Keratinocyte (primary cell): Measurements from ENCODE around the gene SERPINE1. TPM values are rescaled to one million over a fixed set of nuclear protein-coding genes. Genes with fewer than 3 reads are reported as not detected.
A peak's percentile ranks its signal among the peaks of the same experiment; 100 is the strongest.

Experiments
- DNase-seq: peaks from one replicate; pipeline ENCODE4 v3.0.0-alpha.2; 2011; ENCODE audit warnings: low read depth, missing footprints, low spot score
- FAIRE-seq: peaks from 2 replicates; lab custom pipeline; 2011; peaks lifted over from hg19 to GRCh38; lab: Jason Lieb, UNC
- H2AFZ ChIP-seq: 2 replicates; pipeline ENCODE4 v1.6.0; 2012; ENCODE audit warnings: low read length, control low read depth, inconsistent platforms; ENCODE audit not compliant: control insufficient read depth
- H3K27ac ChIP-seq: 2 replicates; pipeline ENCODE4 v1.5.1; 2011; ENCODE audit warnings: low read length; ENCODE audit not compliant: control insufficient read depth, insufficient read depth
- H3K27me3 ChIP-seq: 3 replicates; pipeline ENCODE4 v1.6.0; 2011; ENCODE audit warnings: low read length; ENCODE audit not compliant: control insufficient read depth, insufficient read depth; ENCODE audit errors: extremely low read depth
- H3K36me3 ChIP-seq, 2 experiments: 2 replicates in 1 of 2; 3 replicates in 1 of 2; pipeline ENCODE4 v1.5.1; 2011; ENCODE audit warnings: low read length in 2 of 2, mild to moderate bottlenecking in 1 of 2; ENCODE audit not compliant: control insufficient read depth in 2 of 2, insufficient read depth in 2 of 2; ENCODE audit errors: extremely low read depth in 1 of 2
- H3K4me1 ChIP-seq: 3 replicates; pipeline ENCODE4 v1.5.1; 2011; ENCODE audit warnings: low read length; ENCODE audit not compliant: control insufficient read depth, insufficient read depth; ENCODE audit errors: extremely low read depth
- H3K4me2 ChIP-seq: 3 replicates; pipeline ENCODE4 v1.6.0; 2011; ENCODE audit warnings: low read depth, low read length; ENCODE audit not compliant: control insufficient read depth, insufficient read depth; ENCODE audit errors: extremely low read depth
- H3K4me3 ChIP-seq, 3 experiments: fragments of 200-600 bp in 1 of 3; sonication (generic) in 1 of 3; 2 replicates in 2 of 3; 3 replicates in 1 of 3; pipeline ENCODE4 v1.5.1; 2011 to 2016; ENCODE audit warnings: low read length in 3 of 3, mild to moderate bottlenecking in 3 of 3, control low read depth in 2 of 3, inconsistent platforms in 1 of 3, low read depth in 1 of 3, mixed read lengths in 1 of 3, mixed run types in 1 of 3, moderate library complexity in 1 of 3; ENCODE audit not compliant: control insufficient read depth in 2 of 3, insufficient read depth in 2 of 3; ENCODE audit errors: extremely low read depth in 1 of 3
- H3K79me2 ChIP-seq: 2 replicates; pipeline ENCODE4 v1.6.0; 2012; ENCODE audit warnings: low read length; ENCODE audit not compliant: control insufficient read depth, insufficient read depth
- H3K9ac ChIP-seq: 3 replicates; pipeline ENCODE4 v1.6.0; 2011; ENCODE audit warnings: low read length; ENCODE audit not compliant: control insufficient read depth, insufficient read depth; ENCODE audit errors: extremely low read depth
- H3K9me1 ChIP-seq: 3 replicates; pipeline ENCODE4 v1.6.0; 2011; ENCODE audit warnings: low read length; ENCODE audit not compliant: control insufficient read depth, insufficient read depth; ENCODE audit errors: extremely low read depth
- H3K9me3 ChIP-seq: 2 replicates; pipeline ENCODE4 v1.5.1; 2012; ENCODE audit warnings: low read depth, low read length; ENCODE audit not compliant: control insufficient read depth
- H4K20me1 ChIP-seq: 3 replicates; pipeline ENCODE4 v1.6.0; 2011; ENCODE audit warnings: low read length; ENCODE audit not compliant: control insufficient read depth, insufficient read depth; ENCODE audit errors: extremely low read depth
- EZH2 ChIP-seq: IDR thresholded peaks from one replicate; pipeline ENCODE4 v1.6.1; 2012; ENCODE audit warnings: inconsistent platforms, mild to moderate bottlenecking, low read length, moderate library complexity
- dilution Hi-C: fragments of 300-500 bp; cut with MboI; formaldehyde crosslinking; loops from one replicate; pipeline ENCODE4 v1.7.0; 2020; ENCODE audit warnings: low sequenced_read_pairs; ENCODE audit not compliant: extremely low pct_ligation_motif_present
- polyA plus RNA-seq, 5 experiments: library from polyadenylated mRNA; depleted of rRNA in 3 of 5; stranded (reverse) in 3 of 5; stranded (forward) in 1 of 5; unstranded in 1 of 5; fragments of >200 nt; gene quantifications; 1 replicate in 1 of 5; 2 replicates in 3 of 5; 3 replicates in 1 of 5; pipeline versions ENCODE4 v1.2.1 to v1.2.3, GENCODE V29; 2011 to 2012; ENCODE audit warnings: missing spikeins in 2 of 5, low read depth in 1 of 5, low replicate concordance in 1 of 5
- TF ChIP-seq, protein P1 (sequence below), 3 experiments: IDR thresholded peaks in 1 of 3; conservative IDR thresholded peaks in 1 of 3; optimal IDR thresholded peaks in 1 of 3; 2 replicates in 2 of 3; 3 replicates in 1 of 3; pipeline versions ENCODE3 to v1.5.1; 2011; ENCODE audit warnings: low read length in 3 of 3, mild to moderate bottlenecking in 3 of 3, moderate library complexity in 2 of 3, control low read depth in 1 of 3, inconsistent platforms in 1 of 3; ENCODE audit not compliant: insufficient read depth in 2 of 3; ENCODE audit errors: extremely low read depth in 1 of 3

Gene SERPINE1
- polyA plus RNA-seq, 1 donor (not counting 4 experiments of a cell fraction or from before 2014, with no cell fraction given): 522 TPM

DNA sequence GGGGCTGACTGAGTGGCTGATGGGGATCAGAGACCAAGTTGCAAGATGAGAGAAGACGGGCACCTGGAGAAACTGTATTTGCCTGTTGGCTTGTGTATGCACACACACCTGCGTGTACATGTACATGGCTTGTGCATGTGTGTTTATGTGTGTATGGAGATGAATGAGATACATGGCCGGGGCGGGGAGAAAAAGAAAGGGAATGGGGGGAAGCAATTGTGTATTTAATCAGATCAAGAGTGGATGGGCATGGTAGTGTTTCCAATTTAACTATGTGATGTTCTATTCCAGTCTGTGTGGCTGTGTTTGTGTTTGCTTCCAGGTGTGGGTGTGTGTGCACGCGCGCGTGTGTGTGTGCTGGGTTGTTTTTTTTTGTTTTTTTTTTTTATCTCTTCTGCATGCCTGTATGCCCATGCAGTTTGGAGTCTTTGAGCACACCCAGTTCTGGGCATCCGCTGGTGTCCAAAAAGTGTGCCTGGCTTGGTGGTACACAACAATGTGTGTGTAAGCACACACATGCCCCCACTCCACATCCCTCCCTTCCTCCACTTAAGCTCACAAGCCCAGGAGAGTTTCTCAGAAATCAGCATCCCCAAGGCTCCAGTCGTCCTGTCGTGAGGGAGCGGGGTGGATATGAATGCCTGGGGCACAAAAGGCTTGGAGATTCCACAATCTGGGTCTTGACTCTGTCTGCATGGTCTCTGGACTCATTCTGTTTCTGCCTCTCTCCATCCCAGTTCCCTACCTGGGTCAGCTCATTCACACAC, 40.9 kb downstream of the SERPINE1 start:
- no peak overlapping the region for H3K27ac ChIP-seq
- H3K79me2 ChIP-seq: no peaks in the 10 kb centered on the region
- no peak overlapping the region for H3K9ac ChIP-seq
- H3K27me3 ChIP-seq: peaks cover 80% of the 10 kb centered on the region
- FAIRE-seq (no peak), DNase-seq (no peak)
- H3K4me2 ChIP-seq: peak overlapping the region; percentile 66
- no peaks in the 10 kb centered on the region for H3K9me1 ChIP-seq
- no peak for TF ChIP-seq EZH2
- TF ChIP-seq, protein P1, sequence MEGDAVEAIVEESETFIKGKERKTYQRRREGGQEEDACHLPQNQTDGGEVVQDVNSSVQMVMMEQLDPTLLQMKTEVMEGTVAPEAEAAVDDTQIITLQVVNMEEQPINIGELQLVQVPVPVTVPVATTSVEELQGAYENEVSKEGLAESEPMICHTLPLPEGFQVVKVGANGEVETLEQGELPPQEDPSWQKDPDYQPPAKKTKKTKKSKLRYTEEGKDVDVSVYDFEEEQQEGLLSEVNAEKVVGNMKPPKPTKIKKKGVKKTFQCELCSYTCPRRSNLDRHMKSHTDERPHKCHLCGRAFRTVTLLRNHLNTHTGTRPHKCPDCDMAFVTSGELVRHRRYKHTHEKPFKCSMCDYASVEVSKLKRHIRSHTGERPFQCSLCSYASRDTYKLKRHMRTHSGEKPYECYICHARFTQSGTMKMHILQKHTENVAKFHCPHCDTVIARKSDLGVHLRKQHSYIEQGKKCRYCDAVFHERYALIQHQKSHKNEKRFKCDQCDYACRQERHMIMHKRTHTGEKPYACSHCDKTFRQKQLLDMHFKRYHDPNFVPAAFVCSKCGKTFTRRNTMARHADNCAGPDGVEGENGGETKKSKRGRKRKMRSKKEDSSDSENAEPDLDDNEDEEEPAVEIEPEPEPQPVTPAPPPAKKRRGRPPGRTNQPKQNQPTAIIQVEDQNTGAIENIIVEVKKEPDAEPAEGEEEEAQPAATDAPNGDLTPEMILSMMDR (optimal IDR thresholded peaks at IDR 0.05 in 1 of 3, IDR thresholded peaks at IDR 0.05 in 1 of 3, conservative IDR thresholded peaks at IDR 0.05 in 1 of 3; ENCODE audit: extremely low read depth in 1 of 3, insufficient read depth in 2 of 3, low read length in 3 of 3): no peak
- no peaks in the 10 kb centered on the region for H3K9me3 ChIP-seq
- dilution Hi-C loops: no loop called here
- H4K20me1 ChIP-seq: peaks cover 3% of the 10 kb centered on the region
- peaks cover 30% of the 10 kb centered on the region for H3K4me1 ChIP-seq
- H2AFZ ChIP-seq: no peak overlapping the region
- H3K4me3 ChIP-seq: no peak overlapping the region
- H3K36me3 ChIP-seq: no peaks in the 10 kb centered on the region

DNA sequence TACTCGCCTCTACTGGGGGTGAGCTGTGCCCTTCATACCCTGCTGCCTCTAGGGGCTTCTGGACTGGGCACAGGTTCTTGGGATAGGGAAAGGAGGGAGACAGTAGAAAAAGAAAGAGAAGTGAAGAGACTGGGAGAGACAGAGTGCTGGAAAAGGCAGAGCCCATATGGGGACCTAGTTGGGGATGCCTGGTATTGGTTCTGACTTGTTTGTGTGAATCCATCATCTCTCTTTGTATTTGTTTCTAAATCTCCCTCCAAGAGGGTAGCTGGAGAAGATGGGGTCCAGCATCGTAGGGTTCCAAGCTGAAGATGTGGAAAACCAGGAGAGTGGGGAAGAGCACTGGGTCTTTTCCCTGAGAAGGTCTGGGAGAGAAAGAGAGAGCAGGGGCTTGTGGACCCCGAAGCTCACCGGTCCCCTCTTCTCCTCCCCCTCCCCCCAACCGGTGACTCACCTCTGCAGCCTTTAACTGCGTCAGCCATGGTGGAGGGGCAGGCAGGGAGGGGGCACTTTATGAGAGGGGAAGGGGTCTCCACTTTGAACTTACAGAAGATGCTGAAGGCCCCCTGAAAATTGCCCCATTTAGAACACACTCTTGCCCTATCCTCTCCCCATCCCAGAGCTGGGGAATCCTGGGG, 41.6 kb downstream of the SERPINE1 start:
- Histone ChIP-seq H3K9ac (no peak overlapping the region), H3K36me3 (no peaks in the 10 kb centered on the region), H3K4me1 (peaks cover 37% of the 10 kb centered on the region), H3K9me3 (no peaks in the 10 kb centered on the region), H3K4me2 (peak overlapping the region; percentile 66), H3K27ac (no peak overlapping the region), H3K27me3 (peaks cover 87% of the 10 kb centered on the region), H2AFZ (no peak overlapping the region), H3K9me1 (no peaks in the 10 kb centered on the region), H3K79me2 (no peaks in the 10 kb centered on the region), H3K4me3 (no peak overlapping the region), H4K20me1 (peaks cover 3% of the 10 kb centered on the region)
- FAIRE-seq: no peak
- no peak for DNase-seq
- dilution Hi-C loops: no loop called here
- TF ChIP-seq EZH2: no peak
- TF ChIP-seq, protein P1 (optimal IDR thresholded peaks at IDR 0.05 in 1 of 3, IDR thresholded peaks at IDR 0.05 in 1 of 3, conservative IDR thresholded peaks at IDR 0.05 in 1 of 3; ENCODE audit: extremely low read depth in 1 of 3, insufficient read depth in 2 of 3, low read length in 3 of 3): no peak
